ENCODE results near the gene TRIM5.

GRCh38 chr11:5622802-5623201, 62.1 kb downstream of the TRIM5 start:
- TF ChIP-seq ZNF175 (CRISPR knock-in tag; IDR thresholded peaks at IDR 0.05; ENCODE audit: low read depth) (no peak), BHLHE40 (IDR thresholded peaks at IDR 0.05; ENCODE audit: low read length) (no peak), ZNF121 (CRISPR knock-in tag; conservative IDR thresholded peaks at IDR 0.05) (no peak), SRF (CRISPR knock-in tag; IDR thresholded peaks at IDR 0.05) (no peak), KLF10 (CRISPR knock-in tag; IDR thresholded peaks at IDR 0.05) (no peak), ZNF280A (IDR thresholded peaks at IDR 0.05; ENCODE audit: low read depth, partially characterized antibody) (no peak), ZNF316 (IDR thresholded peaks at IDR 0.05) (no peak), CHD4 (IDR thresholded peaks at IDR 0.05; ENCODE audit: insufficient read depth, insufficient replicate concordance, low read depth, low read length, poor library complexity, severe bottlenecking) (no peak), PHB2 (IDR thresholded peaks at IDR 0.05; ENCODE audit: low read depth) (no peak), NR3C1 (CRISPR knock-in tag; IDR thresholded peaks at IDR 0.05) (no peak), HIVEP1 (CRISPR knock-in tag; IDR thresholded peaks at IDR 0.05) (no peak), RBM34 (IDR thresholded peaks at IDR 0.05; ENCODE audit: borderline replicate concordance, insufficient read depth, low read length) (no peak)

Data from K562 (cell line).